HFFc6 (cell line): Measurements from ENCODE around the gene CHST3. TPM values are rescaled to one million over a fixed set of nuclear protein-coding genes. Genes with fewer than 3 reads are reported as not detected.

Experiments
- DNase-seq: peaks from one replicate; pipeline ENCODE4 v3.0.0-alpha.2; 2018
- H3K27ac Mint-ChIP-seq: 2 replicates; pipeline ENCODE4 v1.8.0; 2020; ENCODE audit warnings: mild to moderate bottlenecking, mixed read lengths
- H3K27me3 Mint-ChIP-seq: 2 replicates; pipeline ENCODE4 v1.8.0; 2021; ENCODE audit warnings: mild to moderate bottlenecking, moderate library complexity, mixed read lengths; ENCODE audit not compliant: insufficient read depth
- H3K36me3 Mint-ChIP-seq: 2 replicates; pipeline ENCODE4 v1.8.0; 2021; ENCODE audit warnings: low read depth, mixed read lengths
- H3K4me1 Mint-ChIP-seq: 2 replicates; pipeline ENCODE4 v1.8.0; 2020; ENCODE audit warnings: low read depth, mixed read lengths
- H3K4me3 Mint-ChIP-seq: 2 replicates; pipeline ENCODE4 v1.8.0; 2020; ENCODE audit warnings: mild to moderate bottlenecking, moderate library complexity, mixed read lengths
- H3K9me3 Mint-ChIP-seq: 2 replicates; pipeline ENCODE4 v1.8.0; 2020; ENCODE audit warnings: mild to moderate bottlenecking, mixed read lengths
- total RNA-seq, 6 experiments: library from RNA; stranded (reverse); fragmentation: NEBNext Ultra II Directional; extraction: Animal tissue kit (Norgen Biotek cat#: 25700); gene quantifications; 2 replicates in 1 of 6; 3 replicates in 5 of 6; pipeline ENCODE4 v1.2.3, GENCODE V29; 2021
- TF ChIP-seq, protein P1 (sequence below): fragments of 200-600 bp; sonication (generic); IDR thresholded peaks from 2 replicates; pipeline ENCODE4 v1.5.0; 2021; ENCODE audit warnings: antibody characterized with exemption, mild to moderate bottlenecking

CHST3 gene
- total RNA-seq, 6 experiments from 2014 or later, result 34.9 to 48.1 (median 40.3) TPM

DNA sequence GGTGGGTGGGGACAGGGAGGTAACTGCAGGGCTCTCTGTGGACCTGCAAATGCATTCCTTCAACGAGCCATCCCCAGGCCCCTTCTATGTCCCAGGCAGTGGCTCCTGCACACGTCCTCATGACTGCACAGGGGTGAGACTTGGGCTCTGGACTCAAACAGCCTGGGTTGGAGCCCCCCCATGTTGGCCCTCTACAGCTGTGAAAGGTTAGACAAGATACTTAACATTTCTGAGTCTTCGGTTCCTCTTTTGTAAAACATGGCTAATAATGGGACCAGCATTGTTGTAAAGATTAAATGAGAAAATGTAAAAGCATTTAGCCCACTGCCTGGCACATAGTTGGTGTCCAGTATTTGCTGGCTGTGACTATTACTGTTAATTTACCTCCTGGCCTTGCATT lies 41.8 kb downstream of the CHST3 start:
- Mint-ChIP-seq H3K36me3 (peaks cover 27% of the 10 kb centered on the region), H3K4me3 (no peak overlapping the region), H3K4me1 (peaks cover 28% of the 10 kb centered on the region), H3K27me3 (peaks cover 4% of the 10 kb centered on the region; the same call in 1 of the 2 replicates), H3K27ac (no peak overlapping the region), H3K9me3 (no peaks in the 10 kb centered on the region)
- TF ChIP-seq, protein P1, sequence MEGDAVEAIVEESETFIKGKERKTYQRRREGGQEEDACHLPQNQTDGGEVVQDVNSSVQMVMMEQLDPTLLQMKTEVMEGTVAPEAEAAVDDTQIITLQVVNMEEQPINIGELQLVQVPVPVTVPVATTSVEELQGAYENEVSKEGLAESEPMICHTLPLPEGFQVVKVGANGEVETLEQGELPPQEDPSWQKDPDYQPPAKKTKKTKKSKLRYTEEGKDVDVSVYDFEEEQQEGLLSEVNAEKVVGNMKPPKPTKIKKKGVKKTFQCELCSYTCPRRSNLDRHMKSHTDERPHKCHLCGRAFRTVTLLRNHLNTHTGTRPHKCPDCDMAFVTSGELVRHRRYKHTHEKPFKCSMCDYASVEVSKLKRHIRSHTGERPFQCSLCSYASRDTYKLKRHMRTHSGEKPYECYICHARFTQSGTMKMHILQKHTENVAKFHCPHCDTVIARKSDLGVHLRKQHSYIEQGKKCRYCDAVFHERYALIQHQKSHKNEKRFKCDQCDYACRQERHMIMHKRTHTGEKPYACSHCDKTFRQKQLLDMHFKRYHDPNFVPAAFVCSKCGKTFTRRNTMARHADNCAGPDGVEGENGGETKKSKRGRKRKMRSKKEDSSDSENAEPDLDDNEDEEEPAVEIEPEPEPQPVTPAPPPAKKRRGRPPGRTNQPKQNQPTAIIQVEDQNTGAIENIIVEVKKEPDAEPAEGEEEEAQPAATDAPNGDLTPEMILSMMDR, result no peak
- DNase-seq, result no peak

DNA sequence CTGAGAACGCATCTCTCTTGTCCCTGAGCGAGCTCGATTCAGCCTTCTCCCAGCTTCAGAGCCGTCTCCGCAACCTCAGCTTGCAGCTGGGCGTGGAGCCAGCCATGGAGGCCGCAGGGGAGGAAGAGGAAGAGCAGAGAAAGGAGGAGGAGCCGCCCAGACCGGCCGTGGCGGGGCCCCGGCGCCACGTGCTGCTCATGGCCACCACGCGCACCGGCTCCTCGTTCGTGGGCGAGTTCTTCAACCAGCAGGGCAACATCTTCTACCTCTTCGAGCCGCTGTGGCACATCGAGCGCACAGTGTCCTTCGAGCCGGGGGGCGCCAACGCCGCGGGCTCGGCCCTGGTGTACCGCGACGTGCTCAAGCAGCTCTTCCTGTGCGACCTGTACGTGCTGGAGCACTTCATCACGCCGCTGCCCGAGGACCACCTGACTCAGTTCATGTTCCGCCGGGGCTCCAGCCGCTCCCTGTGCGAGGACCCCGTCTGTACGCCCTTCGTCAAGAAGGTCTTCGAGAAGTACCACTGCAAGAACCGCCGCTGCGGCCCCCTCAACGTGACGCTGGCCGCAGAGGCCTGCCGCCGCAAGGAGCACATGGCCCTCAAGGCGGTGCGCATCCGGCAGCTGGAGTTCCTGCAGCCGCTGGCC lies 43.2 kb downstream of the CHST3 start:
- TF ChIP-seq, protein P1, result no peak
- Mint-ChIP-seq H3K36me3 (peaks cover 36% of the 10 kb centered on the region), H3K27ac (no peak overlapping the region), H3K9me3 (no peaks in the 10 kb centered on the region), H3K4me3 (no peak overlapping the region), H3K27me3 (peaks cover 4% of the 10 kb centered on the region; the same call in 1 of the 2 replicates), H3K4me1 (peaks cover 28% of the 10 kb centered on the region)
- DNase-seq, result no peak

DNA sequence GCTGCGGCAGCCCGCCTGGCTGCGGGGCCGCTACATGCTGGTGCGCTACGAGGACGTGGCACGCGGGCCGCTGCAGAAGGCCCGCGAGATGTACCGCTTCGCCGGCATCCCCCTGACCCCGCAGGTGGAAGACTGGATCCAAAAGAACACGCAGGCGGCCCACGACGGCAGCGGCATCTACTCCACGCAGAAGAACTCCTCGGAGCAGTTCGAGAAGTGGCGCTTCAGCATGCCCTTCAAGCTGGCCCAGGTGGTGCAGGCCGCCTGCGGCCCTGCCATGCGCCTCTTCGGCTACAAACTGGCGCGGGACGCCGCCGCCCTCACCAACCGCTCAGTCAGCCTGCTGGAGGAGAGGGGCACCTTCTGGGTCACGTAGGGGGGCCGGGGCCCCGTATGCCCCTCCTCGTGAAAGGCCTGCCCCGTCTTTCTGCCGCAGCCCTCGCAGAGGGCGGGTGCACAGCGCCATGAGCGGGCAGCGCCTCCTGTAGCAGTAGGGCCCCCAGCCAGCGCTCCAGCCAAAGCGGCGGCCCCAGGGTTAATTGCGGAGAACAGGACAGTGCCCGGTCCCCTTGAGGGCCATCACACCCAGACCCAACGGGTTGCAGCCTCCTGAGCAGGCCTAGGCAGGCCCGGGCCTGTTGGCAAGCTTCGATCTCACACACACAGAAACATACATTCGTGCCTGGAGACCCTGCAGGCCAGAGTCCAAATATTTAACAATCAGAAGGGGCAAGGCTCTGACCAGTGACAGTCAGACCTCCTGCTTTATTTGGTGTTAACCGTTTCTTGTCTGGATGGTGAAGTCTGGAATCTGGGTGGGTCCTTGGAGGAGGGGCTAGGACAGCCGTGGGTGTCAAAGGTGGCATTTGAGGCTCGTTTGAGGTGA lies 44.1 kb downstream of the CHST3 start:
- H3K4me3 Mint-ChIP-seq, result peak overlapping the region; percentile 64
- no peaks in the 10 kb centered on the region for H3K9me3 Mint-ChIP-seq
- peaks cover 4% of the 10 kb centered on the region; the same call in 1 of the 2 replicates for H3K27me3 Mint-ChIP-seq
- TF ChIP-seq, protein P1, result no peak
- peaks cover 28% of the 10 kb centered on the region for H3K4me1 Mint-ChIP-seq
- no peak for DNase-seq
- peaks cover 46% of the 10 kb centered on the region for H3K36me3 Mint-ChIP-seq
- H3K27ac Mint-ChIP-seq, result peak overlapping the region; percentile 98

DNA sequence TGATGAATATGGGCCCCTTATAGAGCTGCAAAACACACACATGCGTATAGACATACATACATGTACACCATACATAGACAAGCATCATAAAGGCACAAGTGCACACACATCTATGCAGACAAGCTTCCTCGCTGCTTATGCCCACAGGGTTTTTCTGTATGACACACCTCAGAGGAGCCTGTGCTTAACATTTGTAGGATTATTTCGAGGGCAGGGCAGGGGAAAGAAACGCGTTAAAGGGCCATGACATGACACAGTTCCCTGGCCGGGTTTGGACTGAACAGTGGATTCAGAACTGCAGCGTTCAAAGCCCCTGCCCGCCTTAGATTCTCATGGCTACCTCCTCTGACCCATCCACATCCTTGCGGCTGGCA lies 44.8 kb downstream of the CHST3 start:
- Mint-ChIP-seq H3K9me3 (no peaks in the 10 kb centered on the region), H3K27ac (peak overlapping the region; percentile 98), H3K4me1 (peaks cover 28% of the 10 kb centered on the region), H3K4me3 (peak overlapping the region; percentile 67), H3K36me3 (peaks cover 46% of the 10 kb centered on the region), H3K27me3 (peaks cover 4% of the 10 kb centered on the region)
- TF ChIP-seq, protein P1, result no peak
- peak; percentile 83 for DNase-seq

DNA sequence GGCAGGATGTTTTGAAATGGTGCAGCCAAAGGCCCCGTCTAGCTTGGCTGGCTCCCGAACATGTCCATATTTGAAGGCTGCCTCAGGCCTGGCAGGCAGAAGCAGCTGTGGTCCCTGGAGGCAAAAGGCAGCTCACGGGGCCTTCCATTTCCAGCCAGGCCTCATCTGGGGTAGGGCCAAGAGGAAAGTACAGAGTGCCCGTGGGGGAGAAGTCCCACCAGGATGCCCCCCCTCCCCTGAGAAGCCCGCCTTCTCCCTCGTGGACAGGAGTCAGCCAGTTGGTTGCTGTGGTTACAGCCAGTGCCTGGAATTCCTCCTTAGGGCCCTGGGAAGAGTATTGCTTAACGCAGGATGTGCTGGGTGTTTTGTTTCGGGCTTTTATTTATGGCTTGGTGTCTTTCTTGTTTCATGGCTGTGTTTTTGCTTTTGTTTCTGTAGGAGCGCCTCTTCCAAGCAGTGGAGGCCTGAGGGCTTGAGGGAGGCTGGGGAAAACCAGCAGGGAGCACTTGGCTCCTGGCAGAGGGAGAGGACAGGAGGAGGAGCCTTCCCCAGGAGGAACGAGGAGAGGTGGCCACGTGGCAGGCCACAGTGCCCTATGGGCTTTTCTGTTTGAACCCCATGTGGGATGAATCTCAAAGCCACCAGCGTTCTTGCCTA lies 45.4 kb downstream of the CHST3 start:
- peaks cover 4% of the 10 kb centered on the region for H3K27me3 Mint-ChIP-seq
- peaks cover 28% of the 10 kb centered on the region for H3K4me1 Mint-ChIP-seq
- H3K9me3 Mint-ChIP-seq, result no peaks in the 10 kb centered on the region
- peaks cover 46% of the 10 kb centered on the region for H3K36me3 Mint-ChIP-seq
- H3K4me3 Mint-ChIP-seq, result peak overlapping the region; percentile 67
- H3K27ac Mint-ChIP-seq, result peak overlapping the region; percentile 98
- peak; percentile 94 for DNase-seq
- TF ChIP-seq, protein P1, result no peak
